Measurements from ENCODE around the gene SOBP.

The SOBP gene

GRCh38 chr6:107493158-107494057, 3.5 kb downstream of the SOBP start:
- in situ Hi-C loops (cut with HindIII; ENCODE audit: low sequenced_read_pairs), result no loop called here
- no peak overlapping the region for H3K4me3 ChIP-seq (ENCODE audit: low read depth, low read length)
- TF ChIP-seq CTCF (IDR thresholded peaks at IDR 0.05; ENCODE audit: low read depth, low read length), result no peak
- DNase-seq (ENCODE audit: low read depth, low spot score), result peak; percentile 37

- TF ChIP-seq CTCF (IDR thresholded peaks at IDR 0.05; ENCODE audit: low read depth, low read length), result no peak
- no peak overlapping the region for H3K4me3 ChIP-seq (ENCODE audit: low read depth, low read length)
- in situ Hi-C loops (cut with HindIII; ENCODE audit: low sequenced_read_pairs), result no loop called here
- peak; percentile 50 for DNase-seq (ENCODE audit: low read depth, low spot score)
Measured at GRCh38 chr6:107495196-107495643, 5.3 kb downstream of the SOBP start.

GRCh38 chr6:107495971-107496370, 6.1 kb downstream of the SOBP start:
- H3K4me3 ChIP-seq (ENCODE audit: low read depth, low read length), result no peak overlapping the region
- no peak for TF ChIP-seq CTCF (IDR thresholded peaks at IDR 0.05; ENCODE audit: low read depth, low read length)
- no peak for DNase-seq (ENCODE audit: low read depth, low spot score)
- in situ Hi-C loops (cut with HindIII; ENCODE audit: low sequenced_read_pairs), result no loop called here

GRCh38 chr6:107496892-107497684, 7.2 kb downstream of the SOBP start:
- in situ Hi-C loops (cut with HindIII; ENCODE audit: low sequenced_read_pairs), result no loop called here
- no peak overlapping the region for H3K4me3 ChIP-seq (ENCODE audit: low read depth, low read length)
- DNase-seq (ENCODE audit: low read depth, low spot score), result no peak
- no peak for TF ChIP-seq CTCF (IDR thresholded peaks at IDR 0.05; ENCODE audit: low read depth, low read length)

GRCh38 chr6:107504270-107505026, 14.5 kb downstream of the SOBP start:
- in situ Hi-C loops (cut with HindIII; ENCODE audit: low sequenced_read_pairs), result no loop called here
- no peak for DNase-seq (ENCODE audit: low read depth, low spot score)
- no peak overlapping the region for H3K4me3 ChIP-seq (ENCODE audit: low read depth, low read length)
- no peak for TF ChIP-seq CTCF (IDR thresholded peaks at IDR 0.05; ENCODE audit: low read depth, low read length)

GRCh38 chr6:107506145-107506544, 16.2 kb downstream of the SOBP start:
- no peak for DNase-seq (ENCODE audit: low read depth, low spot score)
- in situ Hi-C loops (cut with HindIII; ENCODE audit: low sequenced_read_pairs), result no loop called here

More at GRCh38 chr6:107506145-107506544, 16.2 kb downstream of the SOBP start:
- no peak overlapping the region for H3K4me3 ChIP-seq (ENCODE audit: low read depth, low read length)
- no peak for TF ChIP-seq CTCF (IDR thresholded peaks at IDR 0.05; ENCODE audit: low read depth, low read length)

Measured in astrocyte of the spinal cord (primary cell).